Central memory CD8-positive, alpha-beta T cell (primary cell): ENCODE results near the gene PJA2.
A peak's percentile ranks its signal among the peaks of the same experiment; 100 is the strongest.
"Not testable (repeated sequence)": the region's sequence is repeated elsewhere in the genome, so short reads cannot be mapped to it uniquely, and the experiment has no call there.

Experiments used
- ATAC-seq: fragments of 150-1000 bp; cut with Tn5 transposase; replicated peaks from 2 replicates; pipeline ENCODE4 v1.10.0; 2022; ENCODE audit warnings: mild to moderate bottlenecking, moderate FRiP score, moderate number of reproducible peaks; ENCODE audit not compliant: poor library complexity, severe bottlenecking; ENCODE audit errors: extremely low read depth
- DNase-seq, 2 donors: peaks; one replicate each; pipeline ENCODE4 v3.0.0; 2021; ENCODE audit warnings: low spot score in 2 of 2
- H3K27ac Mint-ChIP-seq: one replicate; pipeline ENCODE4 v1.8.0; 2022; ENCODE audit warnings: low read depth, mild to moderate bottlenecking, moderate library complexity, mixed read lengths
- H3K27me3 Mint-ChIP-seq: one replicate; pipeline ENCODE4 v1.8.0; 2022; ENCODE audit warnings: mixed read lengths
- H3K36me3 Mint-ChIP-seq: one replicate; pipeline ENCODE4 v1.8.0; 2022; ENCODE audit warnings: mild to moderate bottlenecking, moderate library complexity, mixed read lengths; ENCODE audit not compliant: insufficient read depth
- H3K4me1 Mint-ChIP-seq: one replicate; pipeline ENCODE4 v1.8.0; 2022; ENCODE audit warnings: mixed read lengths
- H3K4me3 Mint-ChIP-seq: one replicate; pipeline ENCODE4 v1.8.0; 2022; ENCODE audit warnings: mild to moderate bottlenecking, moderate library complexity, mixed read lengths
- H3K9me3 Mint-ChIP-seq: one replicate; pipeline ENCODE4 v1.8.0; 2022; ENCODE audit warnings: mixed read lengths

PJA2 gene, protein sequence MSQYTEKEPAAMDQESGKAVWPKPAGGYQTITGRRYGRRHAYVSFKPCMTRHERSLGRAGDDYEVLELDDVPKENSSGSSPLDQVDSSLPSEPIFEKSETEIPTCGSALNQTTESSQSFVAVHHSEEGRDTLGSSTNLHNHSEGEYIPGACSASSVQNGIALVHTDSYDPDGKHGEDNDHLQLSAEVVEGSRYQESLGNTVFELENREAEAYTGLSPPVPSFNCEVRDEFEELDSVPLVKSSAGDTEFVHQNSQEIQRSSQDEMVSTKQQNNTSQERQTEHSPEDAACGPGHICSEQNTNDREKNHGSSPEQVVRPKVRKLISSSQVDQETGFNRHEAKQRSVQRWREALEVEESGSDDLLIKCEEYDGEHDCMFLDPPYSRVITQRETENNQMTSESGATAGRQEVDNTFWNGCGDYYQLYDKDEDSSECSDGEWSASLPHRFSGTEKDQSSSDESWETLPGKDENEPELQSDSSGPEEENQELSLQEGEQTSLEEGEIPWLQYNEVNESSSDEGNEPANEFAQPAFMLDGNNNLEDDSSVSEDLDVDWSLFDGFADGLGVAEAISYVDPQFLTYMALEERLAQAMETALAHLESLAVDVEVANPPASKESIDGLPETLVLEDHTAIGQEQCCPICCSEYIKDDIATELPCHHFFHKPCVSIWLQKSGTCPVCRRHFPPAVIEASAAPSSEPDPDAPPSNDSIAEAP

DNA sequence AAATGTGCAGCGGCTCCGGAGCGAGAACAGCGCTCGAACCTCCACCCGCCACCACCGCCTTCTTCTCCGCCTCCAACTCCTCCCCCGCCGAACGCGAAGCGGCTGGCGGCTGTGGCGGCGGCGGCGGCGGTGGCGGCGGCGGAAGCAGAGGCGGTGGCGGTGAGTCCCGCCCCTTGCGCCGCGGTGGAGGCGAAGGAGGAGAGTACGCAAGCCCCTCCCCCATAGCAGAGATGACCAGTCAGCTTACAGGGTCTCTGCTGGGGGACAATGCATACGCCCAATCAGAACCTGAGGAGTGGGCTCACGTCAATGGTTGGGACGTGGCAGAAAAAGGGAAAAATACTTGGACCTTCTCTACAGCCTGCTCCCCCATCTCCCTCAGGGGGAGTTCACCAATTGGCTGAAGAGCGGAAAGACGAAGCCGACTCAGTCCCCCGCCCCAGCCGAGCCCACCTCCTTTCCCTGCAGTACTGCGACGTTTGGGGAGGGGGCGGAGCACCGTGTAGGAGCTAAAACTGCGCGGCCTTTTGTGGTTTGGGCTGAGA lies at the start of gene PJA2:
Gene PJA2, minus strand, starts transcription at position 131 of the 545 bp plus-strand sequence. CDS start 26,541 bp downstream, outside the sequence.
- H3K4me1 Mint-ChIP-seq, result peaks cover 34% of the 10 kb centered on the region

DNA sequence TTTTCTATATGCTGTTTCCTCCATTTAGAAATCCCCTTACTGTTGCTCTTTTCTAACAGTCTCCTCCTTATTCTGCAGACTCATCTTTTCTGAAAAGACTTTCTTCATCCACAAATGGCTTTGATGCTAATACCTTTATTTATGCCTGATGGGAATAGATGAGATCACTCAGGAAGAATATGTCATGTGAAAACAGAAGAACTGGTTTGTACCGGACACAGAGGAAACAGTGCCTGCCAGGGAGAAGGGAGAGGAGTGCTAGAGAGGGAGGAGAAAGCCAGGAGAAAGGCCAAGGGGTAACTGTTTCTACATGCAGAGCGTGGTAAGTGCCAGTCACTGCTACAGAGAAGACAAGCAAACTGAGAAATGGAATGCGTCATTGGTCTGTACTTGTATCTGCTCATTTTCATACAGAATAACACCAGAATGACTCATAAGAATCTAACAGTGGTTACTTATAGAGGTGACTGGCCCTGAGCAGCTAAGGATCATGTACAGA lies 45.9 kb upstream of the PJA2 start:
- ATAC-seq (no peak), DNase-seq (no peak)
- Mint-ChIP-seq H3K27me3 (peaks cover 28% of the 10 kb centered on the region), H3K4me1 (no peaks in the 10 kb centered on the region), H3K27ac (no peak overlapping the region), H3K36me3 (no peaks in the 10 kb centered on the region), H3K4me3 (no peak overlapping the region), H3K9me3 (no peaks in the 10 kb centered on the region)

More for the DNA sequence above, at the start of gene PJA2:
- Mint-ChIP-seq H3K36me3 (peaks cover 23% of the 10 kb centered on the region), H3K9me3 (peaks cover 7% of the 10 kb centered on the region), H3K4me3 (peak within 1 kb of the TSS; percentile 97), H3K27ac (peak within 1 kb of the TSS; percentile 99), H3K27me3 (no peaks in the 10 kb centered on the region)
- DNase-seq (peak; percentile 88 to 92), ATAC-seq (peak; percentile 66)

DNA sequence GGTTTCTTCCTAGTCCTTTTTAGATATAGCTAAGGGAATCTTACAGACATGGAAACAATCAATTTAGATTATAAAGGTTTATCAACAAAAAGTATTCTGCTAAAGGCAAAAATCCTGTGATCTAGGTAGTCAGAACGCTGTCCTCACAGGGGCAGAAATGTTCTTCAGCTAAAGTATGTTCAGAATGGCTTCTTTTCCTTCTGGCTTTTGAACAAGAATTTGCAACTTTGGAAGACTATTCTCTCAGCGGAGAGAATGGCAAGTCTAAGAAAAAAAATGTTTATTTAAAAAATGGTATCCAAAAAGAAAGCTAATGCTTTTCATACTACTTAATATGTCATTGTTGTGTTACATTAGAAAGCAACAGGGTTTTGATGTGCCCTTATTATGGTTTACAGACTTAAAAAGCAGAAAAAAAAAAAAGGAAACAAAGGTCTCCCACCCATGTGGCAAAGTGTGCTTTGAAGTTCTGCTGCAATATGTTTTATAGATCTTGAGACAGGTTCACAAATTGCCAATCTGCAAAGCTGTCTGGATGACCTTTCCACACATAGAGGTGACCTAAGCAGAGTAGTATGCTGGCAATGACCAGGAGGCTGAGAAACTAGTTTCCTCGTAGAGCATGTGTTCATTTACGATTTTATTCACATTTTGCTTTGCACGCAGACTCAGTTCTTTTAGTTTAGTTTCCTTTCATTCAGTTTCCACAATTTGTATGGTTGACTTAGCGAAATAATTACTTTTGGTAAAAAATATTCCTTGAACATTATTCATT lies 45.1 kb upstream of the PJA2 start:
- H3K27ac Mint-ChIP-seq, result no peak overlapping the region
- H3K9me3 Mint-ChIP-seq, result no peaks in the 10 kb centered on the region
- no peak for DNase-seq
- H3K27me3 Mint-ChIP-seq, result peaks cover 32% of the 10 kb centered on the region
- H3K4me1 Mint-ChIP-seq, result no peaks in the 10 kb centered on the region
- no peaks in the 10 kb centered on the region for H3K36me3 Mint-ChIP-seq
- no peak overlapping the region for H3K4me3 Mint-ChIP-seq
- ATAC-seq, result no peak

DNA sequence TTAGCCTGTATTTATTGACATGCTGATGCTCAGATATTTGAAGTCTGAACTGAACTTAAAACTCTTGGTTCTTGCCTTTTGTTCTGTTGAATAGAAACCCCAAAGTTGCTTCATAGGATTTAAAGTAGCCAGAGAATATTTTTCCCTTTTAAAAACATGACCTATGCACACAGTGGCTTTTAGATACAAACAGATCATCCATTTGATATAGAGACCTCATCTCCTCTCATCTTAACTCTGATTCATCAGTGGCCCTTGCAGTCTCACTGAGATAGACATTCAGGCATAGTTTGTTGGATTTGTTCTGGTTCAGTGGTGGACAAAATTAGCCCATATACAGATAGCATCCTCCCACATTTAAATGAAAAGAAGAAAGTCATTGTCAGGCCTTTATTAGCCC lies 43.5 kb upstream of the PJA2 start:
- Mint-ChIP-seq H3K9me3 (no peaks in the 10 kb centered on the region), H3K27me3 (peaks cover 26% of the 10 kb centered on the region), H3K27ac (no peak overlapping the region), H3K36me3 (no peaks in the 10 kb centered on the region), H3K4me3 (no peak overlapping the region), H3K4me1 (no peaks in the 10 kb centered on the region)
- DNase-seq (no peak), ATAC-seq (no peak)

DNA sequence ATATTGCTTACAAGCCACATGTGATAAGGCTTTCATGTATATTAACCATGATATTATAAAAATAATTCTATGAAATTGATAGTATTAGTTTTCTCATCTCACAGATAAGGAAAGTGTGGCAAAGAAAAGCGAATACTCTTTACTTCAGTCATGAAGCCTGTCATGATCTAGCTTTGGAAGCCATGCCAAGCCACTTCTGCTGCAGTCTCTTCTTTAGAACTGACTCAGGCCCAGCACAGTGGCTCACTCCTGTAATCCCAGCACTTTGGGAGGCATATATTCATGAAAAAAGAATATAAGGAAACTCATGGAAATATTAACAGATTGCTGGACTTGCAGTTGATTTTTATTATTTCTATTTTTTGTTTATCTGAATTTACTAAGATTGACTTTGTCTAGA lies 42.9 kb upstream of the PJA2 start:
- ATAC-seq, result no peak
- H3K27me3 Mint-ChIP-seq, result peaks cover 26% of the 10 kb centered on the region
- no peak for DNase-seq
- H3K9me3 Mint-ChIP-seq, result no peaks in the 10 kb centered on the region
- no peaks in the 10 kb centered on the region for H3K4me1 Mint-ChIP-seq
- H3K36me3 Mint-ChIP-seq, result no peaks in the 10 kb centered on the region
- H3K27ac Mint-ChIP-seq, result no peak overlapping the region
- H3K4me3 Mint-ChIP-seq, result no peak overlapping the region

DNA sequence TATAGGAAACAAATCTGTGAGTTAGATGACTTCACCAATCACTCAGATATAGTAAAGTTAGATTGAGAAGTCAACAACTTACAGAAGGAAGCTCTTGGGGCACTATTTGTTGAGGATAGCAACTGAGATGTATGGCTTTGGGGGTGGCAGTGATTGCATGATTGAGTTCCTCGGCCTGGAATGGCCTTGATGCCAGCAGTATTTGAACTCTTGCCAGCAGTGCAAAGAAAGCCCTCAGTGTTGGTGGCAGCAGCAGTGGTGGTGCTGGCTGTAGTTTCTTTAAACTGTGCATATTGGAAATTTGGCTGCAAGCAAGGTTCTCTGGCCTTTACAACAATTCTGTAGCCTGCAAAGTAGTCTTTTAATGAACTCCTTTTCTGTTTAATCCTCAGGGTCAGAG lies 41.4 kb upstream of the PJA2 start:
- ATAC-seq (no peak), DNase-seq (no peak)
- Mint-ChIP-seq H3K4me3 (no peak overlapping the region), H3K36me3 (no peaks in the 10 kb centered on the region), H3K27me3 (peaks cover 26% of the 10 kb centered on the region), H3K4me1 (no peaks in the 10 kb centered on the region), H3K27ac (no peak overlapping the region), H3K9me3 (no peaks in the 10 kb centered on the region)

DNA sequence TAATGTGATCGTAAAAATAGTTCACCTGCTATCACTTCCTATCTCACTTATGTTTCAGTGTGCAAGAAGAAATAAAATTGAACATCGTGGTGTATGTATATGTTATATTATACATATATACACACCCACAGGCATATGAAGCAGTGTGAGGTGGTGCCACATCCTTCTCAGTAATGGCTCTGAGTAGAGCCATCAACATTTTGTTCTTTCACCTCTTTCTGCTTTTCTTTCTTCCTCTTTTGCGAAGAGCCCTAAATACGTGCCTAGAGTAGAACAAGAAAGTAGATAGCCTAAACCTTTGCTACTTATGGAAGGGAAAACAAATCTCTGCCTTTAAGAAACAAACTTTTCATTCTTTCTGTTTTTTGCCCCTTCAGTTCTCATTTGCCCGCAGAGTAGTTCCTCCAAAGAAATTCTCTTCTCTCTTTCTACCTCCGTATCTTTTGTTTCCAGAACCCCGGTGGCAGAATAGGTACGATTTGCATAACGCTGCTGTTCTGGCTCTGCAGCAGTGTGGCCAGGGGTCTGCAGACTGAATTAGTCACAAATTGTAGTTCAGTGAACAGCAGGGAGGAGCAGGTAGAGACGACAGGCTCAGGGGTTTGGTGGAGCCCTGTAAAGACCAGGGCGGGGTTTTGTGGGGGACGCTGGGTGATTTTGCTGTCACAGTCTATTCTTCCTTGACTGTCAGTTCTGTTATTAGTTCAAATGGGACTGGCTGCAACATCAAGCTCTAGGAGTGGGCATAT lies 40.5 kb upstream of the PJA2 start:
- ATAC-seq (no peak), DNase-seq (no peak)
- no peaks in the 10 kb centered on the region for H3K9me3 Mint-ChIP-seq
- peaks cover 18% of the 10 kb centered on the region for H3K27me3 Mint-ChIP-seq
- H3K27ac Mint-ChIP-seq, result no peak overlapping the region
- no peak overlapping the region for H3K4me3 Mint-ChIP-seq
- H3K4me1 Mint-ChIP-seq, result no peaks in the 10 kb centered on the region
- no peaks in the 10 kb centered on the region for H3K36me3 Mint-ChIP-seq

DNA sequence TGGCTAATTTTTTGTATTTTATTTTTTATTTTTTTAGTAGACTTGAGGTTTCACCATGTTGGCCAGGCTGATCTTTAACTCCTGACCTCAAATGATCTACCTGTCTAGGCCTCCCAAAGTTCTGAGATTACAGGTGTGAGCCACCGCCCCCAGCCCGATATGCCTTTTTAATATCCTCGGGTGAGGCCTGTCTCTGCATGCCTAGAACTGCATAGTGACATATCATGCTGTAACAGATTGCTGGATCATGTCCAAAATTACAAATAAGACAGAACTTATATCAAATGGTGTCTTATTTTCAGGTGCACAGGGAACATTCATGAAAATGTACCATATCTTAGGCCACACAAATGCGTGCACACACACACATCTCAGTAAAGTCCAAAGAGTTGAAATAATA lies 39.1 kb upstream of the PJA2 start:
- ATAC-seq, result no peak
- Mint-ChIP-seq H3K36me3 (no peaks in the 10 kb centered on the region), H3K27ac (no peak overlapping the region), H3K27me3 (peaks cover 15% of the 10 kb centered on the region), H3K4me1 (no peaks in the 10 kb centered on the region), H3K4me3 (no peak overlapping the region), H3K9me3 (no peaks in the 10 kb centered on the region)
- DNase-seq, result no peak

DNA sequence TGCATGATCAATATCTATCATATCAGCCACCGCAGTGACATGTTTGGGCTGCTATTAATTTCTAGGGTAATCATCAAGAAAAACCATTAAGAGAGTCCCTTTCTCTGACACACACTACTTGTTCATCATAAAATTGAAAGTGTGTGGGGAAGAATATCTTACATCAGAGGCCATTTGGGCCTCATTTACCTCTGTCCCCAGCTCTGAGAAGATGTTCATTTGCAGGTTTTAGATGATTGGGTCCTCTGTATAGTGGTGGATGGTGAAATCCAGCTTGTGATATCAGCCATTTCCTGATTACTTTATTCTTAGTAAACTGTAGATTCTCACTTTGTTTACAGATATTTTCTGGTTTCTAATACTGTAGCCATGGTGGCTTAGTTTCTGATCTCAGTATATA lies 29.8 kb upstream of the PJA2 start:
- DNase-seq (no peak), ATAC-seq (no peak)
- Mint-ChIP-seq H3K9me3 (no peaks in the 10 kb centered on the region), H3K4me1 (no peaks in the 10 kb centered on the region), H3K27me3 (no peaks in the 10 kb centered on the region), H3K36me3 (no peaks in the 10 kb centered on the region), H3K4me3 (no peak overlapping the region), H3K27ac (no peak overlapping the region)

DNA sequence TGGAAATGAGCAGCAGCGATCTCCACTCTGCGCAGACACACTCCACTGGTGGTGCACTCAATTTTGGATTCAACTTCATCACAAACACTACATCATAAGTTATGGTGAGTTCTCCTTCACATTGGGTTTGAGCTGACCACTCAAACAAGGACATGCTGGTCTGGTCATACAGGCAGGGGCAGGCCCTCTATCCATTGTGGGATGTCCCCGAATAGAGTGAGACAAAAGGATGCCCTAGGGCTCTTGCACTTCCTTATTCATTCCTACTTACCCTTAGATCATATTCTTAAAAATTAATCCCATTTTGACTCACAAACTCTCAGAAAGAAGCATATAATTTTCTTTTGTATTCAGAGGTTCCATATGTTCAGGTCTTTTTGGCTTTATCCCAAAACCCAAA lies 16.3 kb upstream of the PJA2 start:
- Mint-ChIP-seq H3K36me3 (no peaks in the 10 kb centered on the region), H3K27ac (no peak overlapping the region), H3K27me3 (peaks cover 59% of the 10 kb centered on the region), H3K4me3 (no peak overlapping the region), H3K4me1 (no peaks in the 10 kb centered on the region), H3K9me3 (no peaks in the 10 kb centered on the region)
- DNase-seq (no peak), ATAC-seq (no peak)

DNA sequence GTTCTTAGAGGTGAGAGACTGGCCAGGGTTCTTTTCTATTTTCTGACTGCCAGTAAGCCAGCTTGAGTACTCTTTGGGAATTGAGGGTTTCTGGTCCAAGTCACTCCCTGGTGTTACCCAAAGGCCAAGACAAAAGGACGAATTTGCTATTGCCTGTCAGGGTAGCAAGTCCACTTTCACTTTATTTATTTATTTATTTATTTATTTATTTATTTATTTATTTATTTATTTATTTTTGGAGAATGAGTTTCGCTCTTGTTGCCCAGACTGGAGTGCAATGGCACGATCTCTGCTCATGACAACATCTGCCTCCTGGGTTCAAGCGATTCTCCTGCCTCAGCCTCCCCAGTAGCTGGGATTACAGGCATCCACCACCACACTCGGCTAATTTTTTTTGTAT lies 15.7 kb upstream of the PJA2 start:
- H3K9me3 Mint-ChIP-seq, H3K4me1 Mint-ChIP-seq, H3K4me3 Mint-ChIP-seq, H3K27ac Mint-ChIP-seq, DNase-seq, H3K36me3 Mint-ChIP-seq, ATAC-seq: not testable (repeated sequence)
- H3K27me3 Mint-ChIP-seq, result peaks cover 59% of the 10 kb centered on the region

DNA sequence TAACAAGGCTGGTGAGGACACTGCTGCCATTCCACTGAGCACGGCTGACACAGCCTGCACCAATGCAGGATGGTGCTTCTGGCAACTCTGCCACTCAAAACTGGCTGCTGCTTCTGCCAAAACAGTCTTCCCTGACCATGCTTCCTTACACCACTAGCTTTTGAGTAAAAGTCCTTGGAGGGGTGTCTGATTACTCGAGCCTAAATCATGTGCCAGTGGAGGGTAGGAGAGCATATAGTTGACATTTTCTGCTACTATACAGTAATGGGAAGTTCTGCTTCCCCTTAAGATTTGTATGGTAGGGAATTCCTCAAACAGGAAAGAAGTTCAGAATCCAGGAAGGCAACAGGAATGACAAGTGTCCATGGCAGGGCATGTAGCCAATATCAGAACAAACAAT lies 12.2 kb upstream of the PJA2 start:
- Mint-ChIP-seq H3K36me3 (no peaks in the 10 kb centered on the region), H3K9me3 (no peaks in the 10 kb centered on the region), H3K4me3 (no peak overlapping the region), H3K27ac (no peak overlapping the region), H3K4me1 (no peaks in the 10 kb centered on the region), H3K27me3 (peaks cover 39% of the 10 kb centered on the region)
- ATAC-seq (no peak), DNase-seq (no peak)
